ENCODE measurements around the gene DPP8.

The DPP8 gene

GRCh38 chr15:65416845-65417416, 100.6 kb downstream of the DPP8 start (continued):
- no peak for TF ChIP-seq ZNF449 (tag by site-specific recombination; IDR thresholded peaks at IDR 0.05)
- TF ChIP-seq ZNF664 (tag by site-specific recombination; IDR thresholded peaks at IDR 0.05) = no peak
- no peak for TF ChIP-seq ZSCAN23 (tag by site-specific recombination; IDR thresholded peaks at IDR 0.05)
- TF ChIP-seq TCF7L2 (IDR thresholded peaks at IDR 0.05; ENCODE audit: borderline replicate concordance, low read depth, low read length) = no peak
- no peak for TF ChIP-seq ZNF214 (tag by site-specific recombination; IDR thresholded peaks at IDR 0.05; ENCODE audit: borderline replicate concordance)
- no peak for TF ChIP-seq ZNF624 (tag by site-specific recombination; IDR thresholded peaks at IDR 0.05)
- TF ChIP-seq PBX3 (CRISPR knock-in tag; IDR thresholded peaks at IDR 0.05) = no peak
- TF ChIP-seq ZNF18 (tag by site-specific recombination; IDR thresholded peaks at IDR 0.05) = no peak
- peak; percentile 49; the same call in 1 of the 2 replicates for TF ChIP-seq PRDM1 (tag by site-specific recombination; IDR thresholded peaks at IDR 0.05)
- no peak for TF ChIP-seq ZNF132 (tag by site-specific recombination; IDR thresholded peaks at IDR 0.05; ENCODE audit: borderline replicate concordance)
- TF ChIP-seq SCRT1 (tag by site-specific recombination; IDR thresholded peaks at IDR 0.05; ENCODE audit: borderline replicate concordance) = no peak
- peak; percentile 21; the same call in 1 of the 2 replicates for TF ChIP-seq ZNF692 (tag by site-specific recombination; IDR thresholded peaks at IDR 0.05)
- TF ChIP-seq KLF8 (tag by site-specific recombination; IDR thresholded peaks at IDR 0.05) = 0 out of 2 replicates have a peak, but pooled peaks have one; percentile 16
- no peak; the same call in 1 of the 2 replicates for TF ChIP-seq ZSCAN30 (tag by site-specific recombination; IDR thresholded peaks at IDR 0.05)
- TF ChIP-seq ZNF580 (tag by site-specific recombination; IDR thresholded peaks at IDR 0.05) = 0 out of 2 replicates have a peak, but pooled peaks have one; percentile 9
- TF ChIP-seq ZFP41 (tag by site-specific recombination; IDR thresholded peaks at IDR 0.05; ENCODE audit: borderline replicate concordance) = no peak
- TF ChIP-seq ZNF473 (tag by site-specific recombination; IDR thresholded peaks at IDR 0.05) = no peak
- no peak for TF ChIP-seq ZNF311 (tag by site-specific recombination; IDR thresholded peaks at IDR 0.05; ENCODE audit: borderline replicate concordance)
- TF ChIP-seq OSR2 (tag by site-specific recombination; IDR thresholded peaks at IDR 0.05) = no peak
- peak; percentile 65; the same call in 1 of the 2 replicates for TF ChIP-seq ZBTB6 (tag by site-specific recombination; IDR thresholded peaks at IDR 0.05)
- no peak; the same call in 1 of the 2 replicates for TF ChIP-seq GFI1B (tag by site-specific recombination; IDR thresholded peaks at IDR 0.05)
- 0 out of 2 replicates have a peak, but pooled peaks have one; percentile 18 for TF ChIP-seq PRDM10 (tag by site-specific recombination; IDR thresholded peaks at IDR 0.05)
- TF ChIP-seq GLIS2 (tag by site-specific recombination; IDR thresholded peaks at IDR 0.05) = peak; percentile 38
- TF ChIP-seq SP7 (tag by site-specific recombination; IDR thresholded peaks at IDR 0.05) = peak; percentile 16; the same call in 1 of the 2 replicates
- 0 out of 2 replicates have a peak, but pooled peaks have one; percentile 58 for TF ChIP-seq PATZ1 (tag by site-specific recombination; IDR thresholded peaks at IDR 0.05)
- TF ChIP-seq ZNF626 (tag by site-specific recombination; IDR thresholded peaks at IDR 0.05) = no peak
